Psoas muscle (tissue), 8 donors: Measurements from ENCODE around the gene TMEM98. TPM values are rescaled to one million over a fixed set of nuclear protein-coding genes. Genes with fewer than 3 reads are reported as not detected.

Experiments
- ATAC-seq, 4 donors: fragments of 200-7000 bp; cut with Tn5 transposase; one replicate each; pipeline ENCODE4 v1.9.1; 2020; ENCODE audit warnings: moderate library complexity in 3 of 4, mild to moderate bottlenecking in 2 of 4
- DNase-seq, 2 donors: peaks; one replicate each; pipeline ENCODE4 v3.0.0-alpha.2; 2020
- H3K27ac ChIP-seq: fragments of 200-600 bp; one replicate; pipeline ENCODE4 v1.8.0; 2022
- H3K27me3 ChIP-seq, 3 donors: fragments of 200-600 bp in 1 of 3; one replicate each; pipeline versions ENCODE4 v1.6.1 to v1.8.0; 2013 to 2022; ENCODE audit warnings: low read length in 2 of 3, mild to moderate bottlenecking in 2 of 3, moderate library complexity in 1 of 3; ENCODE audit not compliant: insufficient read depth in 3 of 3
- H3K36me3 ChIP-seq, 2 donors: fragments of 200-600 bp in 1 of 2; one replicate each; pipeline versions ENCODE4 v1.6.1 to v1.8.0; 2013 to 2022; ENCODE audit warnings: low read depth in 1 of 2, mild to moderate bottlenecking in 1 of 2, moderate library complexity in 1 of 2; ENCODE audit not compliant: insufficient read depth in 1 of 2
- H3K4me1 ChIP-seq: fragments of 200-600 bp; one replicate; pipeline ENCODE4 v1.8.0; 2022
- H3K4me3 ChIP-seq: fragments of 200-600 bp; one replicate; pipeline ENCODE4 v1.8.0; 2022; ENCODE audit warnings: mild to moderate bottlenecking
- H3K9me3 ChIP-seq: fragments of 200-600 bp; one replicate; pipeline ENCODE4 v1.8.0; 2022
- WGBS, 3 donors: extraction: QIAGEN DNeasy Blood & Tissue Kit; methylation state at CpG; one replicate each; pipeline versions ENCODE4 v1.1.6 to v1.1.7; 2013; 5-methylcytosine and 5-hydroxymethylcytosine counted together
- intact Hi-C, 2 donors: fragments of 100-400 bp; cut with DNase I; formaldehyde crosslinking; loops; one replicate each; pipeline versions ENCODE4 v1.11.0 to v1.14.2; 2022
- long read RNA-seq, 2 donors: library from polyadenylated mRNA; unstranded; transcript quantifications; one replicate each; pipeline ENCODE4 v2.0.0, GENCODE V29; 2021
- polyA plus RNA-seq, 3 donors: library from polyadenylated mRNA; stranded (reverse); fragments of 200-250 nt; gene quantifications; one replicate each; pipeline ENCODE4 v1.2.3, GENCODE V29; 2013
- total RNA-seq, 4 donors: library from RNA; stranded (reverse); fragmentation: NEBNext Ultra II Directional in 2 of 4; extraction: Animal tissue kit (Norgen Biotek cat#: 25700) in 2 of 4; gene quantifications; one replicate each; pipeline versions ENCODE4 v1.2.1 to v1.2.4, GENCODE V29; 2021 to 2023
- TF ChIP-seq, protein P1 (sequence below): fragments of 200-600 bp; IDR thresholded peaks from one replicate; pipeline ENCODE4 v1.8.0; 2022; ENCODE audit warnings: antibody characterized with exemption
- donor health status: healthy with polysubstance abuse.
- donor health status: DM: no; HTN: no; CAD: no; lungs with moderate emphysema.
- donor health status: Bipolar disorder and iron deficiency.
- donor health status: healthy.
- donor health status: DM: yes; HTN: yes; CAD: no.
- donor health status: DM: no; HTN: no; CAD: no.
- donor health status: DM: no; HTN: no; CAD: no.
- donor health status: DM: yes; HTN: yes; CAD: no.

Gene TMEM98, protein sequence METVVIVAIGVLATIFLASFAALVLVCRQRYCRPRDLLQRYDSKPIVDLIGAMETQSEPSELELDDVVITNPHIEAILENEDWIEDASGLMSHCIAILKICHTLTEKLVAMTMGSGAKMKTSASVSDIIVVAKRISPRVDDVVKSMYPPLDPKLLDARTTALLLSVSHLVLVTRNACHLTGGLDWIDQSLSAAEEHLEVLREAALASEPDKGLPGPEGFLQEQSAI
- 1 to 10 TPM; 1.4 to 5.7 (median 5.1) TPM for total RNA-seq
- polyA plus RNA-seq: 1 to 10 TPM; 2.2 to 3.6 (median 2.5) TPM
- long read RNA-seq, donor 1, full-length matches to known transcripts: 3 of 4 reads
- long read RNA-seq, donor 1, partial matches to known transcripts: 0 of 4 reads
- long read RNA-seq, donor 1, other reads (novel, unspliced or antisense): 1 of 4 reads
- long read RNA-seq, donor 2, full-length matches to known transcripts: 1 of 2 reads
- long read RNA-seq, donor 2, partial matches to known transcripts: 0 of 2 reads
- long read RNA-seq, donor 2, other reads (novel, unspliced or antisense): 1 of 2 reads

DNA sequence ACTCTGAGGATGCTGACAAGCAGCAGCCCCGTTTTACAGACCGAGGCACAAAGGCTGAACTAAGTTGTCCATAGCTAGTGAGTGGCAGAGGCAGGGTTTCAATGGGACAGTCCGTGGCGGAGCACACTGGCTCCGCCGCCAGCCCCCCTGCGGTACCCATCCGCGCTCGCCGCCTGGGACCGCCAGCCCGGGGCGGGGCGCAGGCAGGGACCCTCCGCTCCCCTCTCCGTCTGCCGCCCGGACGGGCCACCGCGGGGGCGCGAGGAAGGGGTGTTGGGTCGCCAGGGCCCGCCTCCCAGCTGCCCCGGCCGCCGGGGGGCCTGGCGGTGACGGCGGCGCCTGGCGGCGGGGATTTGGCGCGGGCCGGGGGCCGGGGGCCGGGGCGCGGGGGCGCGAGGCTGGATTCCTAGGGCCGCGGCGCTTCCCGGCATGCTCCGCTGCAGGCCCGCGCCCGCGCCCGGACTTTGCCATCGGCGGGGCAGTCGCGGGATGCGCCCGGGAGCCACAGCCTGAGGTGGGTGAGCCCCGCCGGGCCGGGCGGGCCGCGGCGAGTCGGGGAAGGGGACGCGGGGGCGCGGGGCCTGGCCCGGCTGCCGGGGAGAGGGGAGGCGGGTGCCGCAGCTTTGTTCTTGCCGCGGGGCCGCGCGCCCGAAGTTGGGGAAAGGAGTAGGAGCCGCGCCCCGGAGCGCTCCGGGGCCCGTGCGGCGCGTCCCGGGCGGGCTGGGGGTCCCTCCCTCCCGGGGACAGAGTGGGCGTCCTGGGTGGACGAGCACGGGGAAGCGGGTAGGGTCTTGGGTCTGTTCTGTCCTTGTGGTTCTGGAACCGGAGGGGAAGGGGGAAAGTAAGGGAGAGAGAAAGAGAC lies at the start of gene TMEM98:
Gene TMEM98 (plus strand): TSS at position 430 of the 862 bp plus-strand sequence. CDS start 3,376 bp downstream, outside the sequence.
- Histone ChIP-seq H3K9me3 (no peaks in the 10 kb centered on the region), H3K4me3 (peak within 1 kb of the TSS; percentile 63), H3K36me3 (no peaks in the 10 kb centered on the region), H3K4me1 (no peaks in the 10 kb centered on the region), H3K27me3 (peaks cover 0 to 68% (median 19%) of the 10 kb centered on the region in 3 donors), H3K27ac (no peak within 1 kb of the TSS)
- peak in 1 of 2 donors; percentile 37 for DNase-seq
- intact Hi-C loops: no loop called here
- 1 to 2% (median 1%) methylated on average over 51 to 99 of the region's 99 CpGs for WGBS, 3 donors
- peak in 2 of 4 donors; percentile 29 to 35 for ATAC-seq
- TF ChIP-seq, protein P1, sequence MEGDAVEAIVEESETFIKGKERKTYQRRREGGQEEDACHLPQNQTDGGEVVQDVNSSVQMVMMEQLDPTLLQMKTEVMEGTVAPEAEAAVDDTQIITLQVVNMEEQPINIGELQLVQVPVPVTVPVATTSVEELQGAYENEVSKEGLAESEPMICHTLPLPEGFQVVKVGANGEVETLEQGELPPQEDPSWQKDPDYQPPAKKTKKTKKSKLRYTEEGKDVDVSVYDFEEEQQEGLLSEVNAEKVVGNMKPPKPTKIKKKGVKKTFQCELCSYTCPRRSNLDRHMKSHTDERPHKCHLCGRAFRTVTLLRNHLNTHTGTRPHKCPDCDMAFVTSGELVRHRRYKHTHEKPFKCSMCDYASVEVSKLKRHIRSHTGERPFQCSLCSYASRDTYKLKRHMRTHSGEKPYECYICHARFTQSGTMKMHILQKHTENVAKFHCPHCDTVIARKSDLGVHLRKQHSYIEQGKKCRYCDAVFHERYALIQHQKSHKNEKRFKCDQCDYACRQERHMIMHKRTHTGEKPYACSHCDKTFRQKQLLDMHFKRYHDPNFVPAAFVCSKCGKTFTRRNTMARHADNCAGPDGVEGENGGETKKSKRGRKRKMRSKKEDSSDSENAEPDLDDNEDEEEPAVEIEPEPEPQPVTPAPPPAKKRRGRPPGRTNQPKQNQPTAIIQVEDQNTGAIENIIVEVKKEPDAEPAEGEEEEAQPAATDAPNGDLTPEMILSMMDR: no peak

DNA sequence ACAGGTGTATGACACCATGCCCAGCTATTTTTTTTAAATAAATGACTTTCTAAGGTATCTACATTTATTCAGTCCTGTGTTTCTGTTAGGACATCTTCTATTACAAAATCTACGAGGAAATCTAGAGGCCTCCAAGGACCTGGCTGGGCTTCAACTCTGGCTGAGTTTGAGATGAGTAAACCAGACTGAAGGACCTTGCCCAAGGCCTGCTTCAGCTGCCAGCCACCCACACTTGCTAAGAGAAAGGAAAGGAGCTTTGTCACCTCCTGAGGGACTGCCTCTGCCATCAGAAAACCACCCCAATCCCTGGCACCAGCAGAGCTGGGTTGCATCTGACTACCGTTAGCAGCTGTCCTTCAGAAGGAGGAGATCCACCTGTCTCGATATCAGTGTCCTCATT lies 49.7 kb upstream of the TMEM98 start:
- intact Hi-C loops: loop anchor here in 1 of 2 donors (5.0 kb wide), 1 partner anchor 96 kb away; no protein-coding TSS in a partner anchor
- 53 to 74% (median 62%) methylated on average over 3 of the region's 3 CpGs for WGBS, 3 donors
- H3K4me3 ChIP-seq: no peak overlapping the region

DNA sequence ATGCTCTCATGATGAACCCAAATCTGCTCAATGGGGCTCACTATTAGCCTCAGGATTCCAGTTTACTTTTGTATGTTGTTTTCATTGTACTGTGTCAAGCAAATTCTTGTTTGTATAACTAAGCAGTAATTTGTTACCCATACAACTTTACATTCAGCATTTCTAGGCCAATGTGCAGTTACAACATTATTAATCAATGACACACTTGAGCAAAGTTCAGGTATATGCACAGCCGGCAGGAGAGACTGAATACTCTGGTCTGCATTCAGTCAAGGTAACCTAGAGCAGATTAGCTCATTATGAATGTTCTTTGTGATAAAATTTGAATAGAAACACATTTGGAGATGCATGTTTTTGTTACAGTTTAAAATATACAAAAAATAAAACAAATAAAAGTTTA lies 48.8 kb upstream of the TMEM98 start:
- no peak for DNase-seq

More for the DNA sequence above, 49.7 kb upstream of the TMEM98 start:
- no peak overlapping the region for H3K27ac ChIP-seq
- H3K36me3 ChIP-seq: no peaks in the 10 kb centered on the region
- peaks cover 0 to 3% (median 2%) of the 10 kb centered on the region in 3 donors for H3K27me3 ChIP-seq
- no peak for ATAC-seq
- peak; percentile 74 to 85 for DNase-seq
- no peaks in the 10 kb centered on the region for H3K9me3 ChIP-seq
- TF ChIP-seq, protein P1: no peak
- peaks cover 4% of the 10 kb centered on the region for H3K4me1 ChIP-seq

More for the DNA sequence above, 48.8 kb upstream of the TMEM98 start:
- peaks cover 2 to 8% (median 3%) of the 10 kb centered on the region in 3 donors for H3K27me3 ChIP-seq
- H3K4me3 ChIP-seq: no peak overlapping the region
- intact Hi-C loops: loop anchor here in 1 of 2 donors (5.0 kb wide), 1 partner anchor 97 kb away; no protein-coding TSS in a partner anchor
- no peaks in the 10 kb centered on the region for H3K9me3 ChIP-seq
- TF ChIP-seq, protein P1: no peak
- no peaks in the 10 kb centered on the region for H3K36me3 ChIP-seq
- H3K4me1 ChIP-seq: peaks cover 4% of the 10 kb centered on the region
- WGBS, 3 donors: 88 to 91% (median 90%) methylated on average over 1 of the region's 1 CpG
- ATAC-seq: no peak
- no peak overlapping the region for H3K27ac ChIP-seq
